HG02938 (cell line): ENCODE data around the gene ARID4B.
"Not testable (repeated sequence)": the region's sequence is repeated elsewhere in the genome, so short reads cannot be mapped to it uniquely, and the experiment has no call there.

Source experiments
- ATAC-seq: cut with Tn5 transposase; IDR thresholded peaks from one replicate; pipeline ENCODE4 v1.9.1; 2021; ENCODE audit warnings: mild to moderate bottlenecking, moderate library complexity; ENCODE audit not compliant: unreplicated experiment

Gene ARID4B

GRCh38 chr1:235299169-235299858 is 28.7 kb downstream of the ARID4B start:
- no peak for ATAC-seq

DNA sequence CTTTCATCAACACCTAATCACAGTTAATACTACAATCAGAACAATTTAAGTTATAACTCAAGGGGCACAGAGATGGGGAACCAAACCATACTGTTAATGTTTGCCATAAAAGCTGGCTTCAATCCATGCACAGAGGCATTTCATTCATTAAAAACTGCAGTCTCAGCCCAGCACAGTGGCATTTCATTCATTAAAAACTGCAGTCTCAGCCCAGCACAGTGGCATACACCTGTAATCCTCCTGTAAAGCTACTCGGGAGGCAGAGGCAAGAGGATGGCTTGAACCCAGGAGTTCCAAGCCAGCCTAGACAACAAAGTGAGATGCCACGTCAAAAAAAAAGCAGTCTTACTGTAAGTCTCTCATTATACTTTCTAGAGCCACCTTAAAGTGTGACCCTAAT is 29.2 kb downstream of the ARID4B start:
- no peak for ATAC-seq

GRCh38 chr1:235297579-235297978 is 30.4 kb downstream of the ARID4B start:
- ATAC-seq = no peak

- no peak for ATAC-seq
These were observed 31.2 kb downstream of the ARID4B start for GRCh38 chr1:235296729-235297128.

- no peak for ATAC-seq
These were observed 32.1 kb downstream of the ARID4B start for GRCh38 chr1:235295902-235296350.

- ATAC-seq = no peak
These were observed 34.5 kb downstream of the ARID4B start for GRCh38 chr1:235293322-235293942.

DNA sequence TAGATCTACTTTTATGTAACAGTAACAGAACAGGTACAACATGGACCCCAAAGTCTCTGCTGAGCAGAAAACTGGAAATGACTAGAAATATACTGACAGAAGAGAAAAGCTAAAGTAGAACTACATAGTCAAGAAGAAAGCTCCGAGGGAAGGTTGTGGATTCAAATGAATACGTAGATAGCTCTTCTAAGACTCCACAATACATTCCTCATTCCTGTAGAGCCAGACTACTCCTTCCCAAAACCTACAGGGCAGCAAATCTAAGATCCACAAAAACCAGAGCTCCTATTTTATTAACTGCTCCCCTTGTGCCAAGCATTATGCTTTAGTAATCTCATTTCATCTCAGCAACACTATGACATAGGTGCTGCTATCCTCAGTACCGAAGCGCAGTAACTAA is 35.2 kb downstream of the ARID4B start:
- no peak for ATAC-seq

DNA sequence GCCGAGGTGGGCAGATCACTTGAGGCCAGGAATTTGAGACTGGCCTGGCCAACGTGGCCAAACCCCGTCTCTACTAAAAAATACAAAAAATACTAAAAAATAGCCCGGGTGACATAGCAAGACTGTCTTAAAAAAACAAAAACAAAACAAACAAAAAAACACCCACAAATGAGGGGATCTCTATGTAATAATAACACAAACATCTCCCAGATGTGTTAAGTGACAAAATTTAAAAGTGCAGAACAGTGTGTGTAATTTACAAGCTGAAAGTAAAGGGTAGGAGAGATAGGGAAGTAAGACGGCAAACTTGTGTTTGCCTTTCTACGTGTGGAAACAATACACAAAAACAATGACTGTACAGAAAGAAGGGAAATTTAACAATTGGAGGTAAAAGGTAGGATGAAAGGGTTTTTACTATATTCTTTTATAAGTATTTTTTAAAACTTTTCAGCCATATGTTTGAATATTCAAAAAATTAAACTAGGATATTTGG is 36.3 kb downstream of the ARID4B start:
- ATAC-seq = no peak

DNA sequence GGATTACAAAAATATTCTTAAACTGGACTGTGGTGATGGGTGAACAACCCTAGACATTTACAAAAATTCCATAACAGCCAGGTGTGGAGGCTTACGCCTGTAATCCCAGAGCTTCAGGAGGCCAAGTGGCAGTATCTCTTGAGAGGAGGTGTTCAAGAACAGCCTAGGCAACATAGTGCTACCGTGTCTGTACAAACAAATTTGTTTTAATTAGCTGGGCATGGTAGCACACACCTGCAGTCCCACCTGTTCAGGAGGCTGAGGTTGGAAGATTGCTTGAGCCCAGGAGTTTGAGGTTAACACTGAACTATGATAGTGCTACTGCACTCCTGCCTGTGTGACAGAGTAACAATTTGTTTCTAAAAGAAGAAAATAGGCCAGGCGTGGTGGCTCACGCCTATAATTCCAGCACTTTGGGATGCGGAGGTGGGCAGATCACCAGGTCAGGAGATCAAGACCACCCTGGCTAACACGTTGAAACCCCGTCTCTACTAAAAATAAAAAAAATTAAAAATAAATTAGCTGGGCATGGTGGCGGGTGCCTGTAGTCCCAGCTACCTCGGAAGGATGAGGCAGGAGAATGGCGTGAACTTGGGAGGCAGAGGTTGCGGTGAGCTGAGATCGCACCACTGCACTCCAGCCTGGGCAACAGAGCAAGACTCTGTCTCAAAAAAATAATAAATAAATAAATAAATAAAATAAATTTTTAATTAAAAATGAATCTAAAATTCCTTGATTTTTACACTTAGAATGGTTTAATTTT is 37.1 kb downstream of the ARID4B start:
- no peak for ATAC-seq

DNA sequence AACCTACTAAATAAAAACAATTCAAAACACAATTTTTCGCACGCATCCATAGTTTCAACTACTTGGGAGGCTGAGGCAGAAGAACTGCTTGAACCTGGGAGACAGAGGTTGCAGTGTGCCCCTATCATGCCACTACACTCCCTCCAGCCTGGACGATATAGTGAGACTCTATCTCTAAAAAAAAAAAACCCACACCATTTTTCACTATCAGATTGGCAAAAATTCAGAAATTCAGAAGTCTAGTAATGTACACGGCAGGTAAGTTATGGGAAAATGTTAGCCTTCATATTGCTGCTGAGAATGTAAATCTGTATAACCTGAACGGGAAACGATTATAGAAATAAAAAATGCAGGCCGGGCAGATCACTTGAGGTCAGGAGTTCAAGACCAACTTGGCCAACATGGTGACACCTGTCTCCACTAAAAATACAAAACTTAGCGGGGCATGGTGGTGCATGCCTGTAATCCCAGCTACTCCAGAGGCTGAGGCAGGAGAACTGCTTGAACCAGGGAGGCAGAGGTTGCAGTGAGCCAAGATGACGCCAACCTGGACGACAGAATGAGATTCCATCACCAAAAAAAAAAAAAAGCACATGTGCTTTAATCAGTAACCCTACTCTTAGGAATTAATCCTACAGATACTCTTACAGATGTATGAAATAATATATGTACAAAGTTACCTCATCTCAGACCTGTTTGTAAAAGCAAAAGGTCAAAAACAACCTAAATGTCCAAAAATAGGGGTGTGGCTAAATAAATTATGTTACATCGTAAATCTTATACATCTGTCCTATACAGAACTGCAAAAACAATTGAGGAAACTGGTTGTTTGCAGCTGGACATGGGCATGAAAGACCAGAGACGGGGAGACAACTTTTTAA is 37.9 kb downstream of the ARID4B start:
- ATAC-seq = no peak

- no peak for ATAC-seq
These were observed 40.6 kb downstream of the ARID4B start for GRCh38 chr1:235287208-235287882.

DNA sequence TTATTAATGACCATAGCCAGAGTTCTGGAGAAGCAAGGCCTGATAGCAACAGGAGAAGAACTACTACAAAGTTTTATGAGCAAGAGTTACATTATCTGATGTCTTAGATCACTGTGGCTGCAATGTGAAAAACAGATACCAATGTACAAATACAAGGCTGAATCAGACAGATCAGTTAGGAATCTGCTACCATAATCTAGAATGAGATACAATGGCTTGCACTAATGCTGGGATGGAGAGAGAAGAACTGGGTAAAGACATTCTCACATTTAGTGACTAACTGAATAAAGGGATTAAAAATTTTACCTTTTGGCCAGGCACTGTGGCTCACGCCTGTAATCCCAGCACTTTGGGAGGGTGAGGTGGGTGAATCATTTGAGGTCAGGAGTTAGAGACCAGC is 41.3 kb downstream of the ARID4B start:
- no peak for ATAC-seq

- ATAC-seq = no peak
These were observed 43.7 kb downstream of the ARID4B start for GRCh38 chr1:235284231-235284769.

DNA sequence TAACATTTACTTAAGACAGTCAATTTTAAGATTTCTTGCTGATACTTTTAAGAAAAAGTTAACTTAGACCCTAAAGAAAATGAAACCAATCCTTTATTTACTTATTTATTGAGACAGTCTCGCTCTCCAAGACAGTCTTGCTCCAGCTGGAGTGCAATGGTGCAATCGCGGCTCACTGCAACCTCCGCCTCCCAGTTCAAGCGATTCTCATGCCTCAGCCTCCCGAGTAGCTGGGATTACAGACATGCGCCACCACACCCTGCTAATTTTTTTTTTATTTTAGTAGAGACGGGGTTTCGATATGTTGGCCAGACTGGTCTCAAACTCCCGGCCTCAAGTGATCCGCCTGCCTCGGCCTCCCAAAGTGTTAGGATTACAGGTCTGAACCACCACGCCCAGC is 44.3 kb downstream of the ARID4B start:
- not testable (repeated sequence) for ATAC-seq

- no peak for ATAC-seq
These were observed 47.5 kb downstream of the ARID4B start for GRCh38 chr1:235280467-235280866.

DNA sequence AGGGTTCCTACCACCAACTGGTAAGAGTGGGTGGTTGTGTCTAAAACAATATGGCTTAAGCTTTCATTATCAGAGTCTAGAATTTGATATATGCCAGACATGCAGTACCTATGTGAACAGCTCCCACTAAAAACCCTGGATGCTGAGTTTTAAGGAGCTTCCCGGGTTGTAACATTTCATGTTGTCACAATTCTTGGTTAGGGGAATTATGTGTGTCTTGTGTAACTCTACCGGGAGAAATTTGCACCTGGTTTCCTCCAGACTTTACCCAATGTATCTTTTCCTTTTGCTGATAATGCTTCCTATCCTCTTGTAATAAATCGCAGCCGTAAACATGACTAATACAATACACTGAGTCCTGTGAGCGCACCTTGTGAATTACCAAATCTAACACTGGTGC is 48.3 kb downstream of the ARID4B start:
- ATAC-seq = no peak

GRCh38 chr1:235278915-235279292 is 49.1 kb downstream of the ARID4B start:
- ATAC-seq = no peak

DNA sequence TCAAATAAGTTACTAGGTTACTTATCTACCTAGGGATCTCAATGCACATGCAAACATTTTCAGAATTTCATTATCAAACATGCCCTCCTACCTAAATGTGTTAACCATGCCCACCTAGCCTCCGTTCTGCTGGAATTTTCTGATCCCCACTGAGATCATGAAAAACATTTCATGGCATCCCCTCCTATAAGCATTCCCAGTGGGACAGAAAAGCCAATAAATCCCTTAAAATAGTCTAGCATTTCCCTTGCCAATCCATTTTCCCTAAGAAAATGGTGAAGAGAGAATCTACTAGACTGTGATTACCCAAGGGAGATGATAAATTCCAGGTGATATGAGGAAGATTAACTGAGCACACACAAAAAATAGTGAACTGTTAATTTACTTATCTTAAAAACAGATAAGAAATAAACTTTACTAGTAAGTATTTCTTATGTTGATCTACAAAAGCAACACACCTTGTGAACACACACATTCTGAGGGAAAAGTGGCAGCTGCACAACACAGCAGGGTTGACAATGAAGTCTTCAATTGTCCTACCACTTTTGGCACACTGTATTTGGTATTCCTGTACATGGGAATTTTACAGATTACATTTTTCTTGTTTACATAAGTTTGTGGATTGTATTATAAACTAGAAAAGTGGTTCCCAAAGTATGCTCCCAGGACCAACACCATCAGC is 49.6 kb downstream of the ARID4B start:
- ATAC-seq = no peak

DNA sequence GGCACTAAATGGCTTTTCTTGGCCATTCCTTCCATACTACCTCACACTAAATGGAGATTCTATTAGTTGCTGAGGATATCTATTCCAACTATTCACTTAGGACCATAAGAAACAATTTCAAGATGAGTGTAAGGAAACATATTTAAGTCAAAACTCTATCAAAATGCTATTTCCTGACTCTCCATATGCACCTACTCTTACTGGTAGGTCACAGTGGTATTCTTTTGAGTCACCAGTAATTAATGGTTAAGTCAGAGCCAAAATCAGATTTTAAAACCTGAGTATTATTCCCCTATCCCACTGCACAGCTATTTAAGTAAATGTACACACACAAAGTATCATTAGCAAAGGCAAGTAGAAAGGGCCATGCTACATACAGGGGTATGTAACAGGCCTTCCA is 50.3 kb downstream of the ARID4B start:
- no peak for ATAC-seq
